HCT116 (cell line): Measurements from ENCODE around the gene NUS1. TPM values are rescaled to one million over a fixed set of nuclear protein-coding genes. Genes with fewer than 3 reads are reported as not detected.

Experiments
- ATAC-seq: fragments of 200-7000 bp; cut with Tn5 transposase; 2 replicates; pipeline ENCODE4 v1.9.1; 2020; ENCODE audit warnings: mild to moderate bottlenecking, moderate library complexity
- BruUV-seq: library from RNA; stranded (reverse); fragments of 400-500 nt; replicated peaks from 2 replicates; lab custom pipeline; 2021; lab: Mats Ljungman, UMichigan
- CTCF ChIA-PET: fragments of 300-600 bp; sonication (Branson Sonifier 250); formaldehyde crosslinking; loops from one replicate; lab custom pipeline; 2021; ENCODE audit warnings: antibody characterized with exemption; lab: Charles Lee
- POLR2A ChIA-PET: fragments of 300-600, 350-600 bp; sonication (Branson Sonifier 250); formaldehyde crosslinking; loops from one replicate; lab custom pipeline; 2021; ENCODE audit warnings: antibody characterized with exemption; lab: Charles Lee
- RAD21 ChIA-PET, 2 experiments: fragments of 300-600 bp; sonication (Branson Sonifier 250); formaldehyde crosslinking; loops; one replicate each; lab custom pipeline; 2023; ENCODE audit warnings: low total read pairs in 2 of 2; ENCODE audit not compliant: uncharacterized antibody in 2 of 2, unreplicated experiment in 2 of 2, low non-redundant PET in 1 of 2; lab: Charles Lee
- DNase-seq: peaks from one replicate; pipeline ENCODE4 v3.0.0-alpha.2; 2010; ENCODE audit warnings: low read depth, low spot score
- H2AFZ ChIP-seq: fragments of 200-600 bp; shearing (Covaris generic), sonication (generic); 2 replicates; pipeline ENCODE4 v1.6.1; 2017; ENCODE audit warnings: low read depth, mixed run types, mixed read lengths, antibody characterized with exemption, low read length; ENCODE audit not compliant: poor library complexity, severe bottlenecking
- H3K27ac ChIP-seq: 2 replicates; pipeline ENCODE4 v1.5.1; 2012; ENCODE audit warnings: low read depth, low read length
- H3K27me3 ChIP-seq: fragments of 200-600 bp; sonication (generic); 2 replicates; pipeline ENCODE4 v1.6.1; 2016; ENCODE audit warnings: mixed run types, low read length, mixed read lengths; ENCODE audit not compliant: insufficient read depth
- H3K36me3 ChIP-seq, 2 experiments: fragments of 200-500 bp in 1 of 2; fragments of 200-600 bp in 1 of 2; sonication (Bioruptor generic) in 1 of 2; sonication (generic) in 1 of 2; 2 replicates each; pipeline versions ENCODE4 v1.5.1 to v1.6.1; 2014 to 2016; ENCODE audit warnings: low read length in 2 of 2, inconsistent platforms in 1 of 2, mixed read lengths in 1 of 2, mixed run types in 1 of 2; ENCODE audit not compliant: insufficient read depth in 2 of 2, control insufficient read depth in 1 of 2
- H3K4me1 ChIP-seq, 2 experiments: fragments of 200-600 bp in 1 of 2; sonication (generic) in 1 of 2; 2 replicates each; pipeline versions ENCODE4 v1.5.1 to v1.6.1; 2012 to 2017; ENCODE audit warnings: low read length in 2 of 2, inconsistent platforms in 1 of 2, mild to moderate bottlenecking in 1 of 2, mixed read lengths in 1 of 2, mixed run types in 1 of 2, moderate library complexity in 1 of 2; ENCODE audit not compliant: insufficient read depth in 2 of 2, control insufficient read depth in 1 of 2
- H3K4me2 ChIP-seq: fragments of 200-600 bp; sonication (generic); 2 replicates; pipeline ENCODE4 v1.6.1; 2017; ENCODE audit warnings: mixed run types, low read length, mixed read lengths
- H3K4me3 ChIP-seq, 2 experiments: fragments of 200-600 bp in 1 of 2; sonication (generic) in 1 of 2; replicated peaks in 1 of 2; 2 replicates each; pipeline ENCODE4 v1.5.1; 2011 to 2016; ENCODE audit warnings: low read length in 2 of 2, control low read depth in 1 of 2, low read depth in 1 of 2, mild to moderate bottlenecking in 1 of 2, mixed read lengths in 1 of 2, mixed run types in 1 of 2
- H3K79me2 ChIP-seq: fragments of 200-600 bp; sonication (generic); 2 replicates; pipeline ENCODE4 v1.6.1; 2017; ENCODE audit warnings: mild to moderate bottlenecking, mixed run types, low read length, moderate library complexity, mixed read lengths; ENCODE audit not compliant: insufficient read depth
- H3K9ac ChIP-seq: fragments of 200-600 bp; sonication (generic); 2 replicates; pipeline ENCODE4 v1.6.1; 2016; ENCODE audit warnings: low read length, mixed read lengths
- H3K9me2 ChIP-seq: fragments of 200-600 bp; sonication (generic), shearing (Covaris generic); 2 replicates; pipeline ENCODE4 v1.6.1; 2017; ENCODE audit warnings: mixed run types, mild to moderate bottlenecking, moderate library complexity; ENCODE audit not compliant: insufficient read depth
- H3K9me3 ChIP-seq, 2 experiments: fragments of 200-500 bp in 1 of 2; fragments of 200-600 bp in 1 of 2; sonication (Bioruptor generic) in 1 of 2; sonication (generic) in 1 of 2; 2 replicates each; pipeline ENCODE4 v1.6.1; 2014 to 2017; ENCODE audit warnings: low read length in 2 of 2, mixed read lengths in 2 of 2, inconsistent platforms in 1 of 2, low read depth in 1 of 2, mild to moderate bottlenecking in 1 of 2, mixed run types in 1 of 2, moderate library complexity in 1 of 2; ENCODE audit not compliant: control insufficient read depth in 1 of 2, insufficient read depth in 1 of 2
- H4K20me1 ChIP-seq: fragments of 200-600 bp; sonication (generic), shearing (Covaris generic); 2 replicates; pipeline ENCODE4 v1.6.1; 2017; ENCODE audit warnings: mixed run types, mild to moderate bottlenecking, moderate library complexity; ENCODE audit not compliant: insufficient read depth
- EZH2 ChIP-seq: fragments of 200-600 bp; sonication (generic); IDR thresholded peaks from 2 replicates; pipeline ENCODE4 v1.6.1; 2017; ENCODE audit warnings: antibody characterized with exemption, mixed run types
- SIN3A ChIP-seq: IDR thresholded peaks from 2 replicates; pipeline ENCODE4 v1.6.1; 2012; ENCODE audit warnings: low read depth
- YY1 ChIP-seq: IDR thresholded peaks from 2 replicates; pipeline ENCODE4 v1.6.1; 2011; ENCODE audit warnings: low read length, low read depth, moderate library complexity, mild to moderate bottlenecking; ENCODE audit not compliant: insufficient replicate concordance; ENCODE audit errors: extremely low read depth
- intact Hi-C: fragments of 100-400 bp; cut with micrococcal nuclease; formaldehyde crosslinking; loops from 2 replicates; pipeline ENCODE4 v1.10.0; 2022
- total RNA-seq: library from RNA; stranded (reverse); gene quantifications from one replicate; pipeline ENCODE4 v1.2.1, GENCODE V29; 2021; ENCODE audit not compliant: unreplicated experiment

Gene NUS1
- total RNA-seq, 1 experiment from 2014 or later = 46.2 TPM

DNA sequence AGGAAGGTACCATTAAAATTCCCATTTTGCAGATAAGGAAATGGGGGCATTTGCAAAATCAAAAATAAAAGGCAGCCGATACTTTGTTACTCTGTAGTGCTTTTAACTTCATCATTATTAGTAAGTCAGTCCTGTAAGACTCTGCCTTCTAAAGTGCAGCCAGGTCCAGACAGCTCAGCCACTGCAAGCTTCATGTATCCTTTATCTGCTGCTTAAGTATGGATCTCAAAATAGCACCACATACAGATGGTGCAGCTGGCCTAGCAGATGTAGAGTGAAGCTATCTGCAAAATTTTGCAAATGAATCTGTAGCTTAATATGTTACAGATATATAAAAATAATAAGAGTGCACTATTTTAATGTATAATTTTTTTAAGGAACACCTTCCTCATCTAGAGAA is 53.4 kb downstream of the NUS1 start:
- no peak overlapping the region for H2AFZ ChIP-seq
- H3K4me1 ChIP-seq = peaks cover 0 to 6% of the 10 kb centered on the region in 2 experiments; a peak in 2 of 4 replicates
- BruUV-seq = no TSS peak
- no peaks in the 10 kb centered on the region for H3K9me2 ChIP-seq
- H3K9me3 ChIP-seq = no peaks in the 10 kb centered on the region
- TF ChIP-seq SIN3A (no peak), YY1 (no peak)
- DNase-seq = no peak
- no peaks in the 10 kb centered on the region for H4K20me1 ChIP-seq
- ChIA-PET CTCF (no interaction called here), POLR2A (no interaction called here), RAD21 (no interaction called here)
- H3K79me2 ChIP-seq = no peaks in the 10 kb centered on the region
- no peaks in the 10 kb centered on the region for H3K36me3 ChIP-seq
- no peak overlapping the region for H3K4me2 ChIP-seq
- no peaks in the 10 kb centered on the region for H3K27me3 ChIP-seq
- no peak overlapping the region for H3K4me3 ChIP-seq
- intact Hi-C loops = no loop called here
- H3K27ac ChIP-seq = no peak overlapping the region
- no peak for ATAC-seq
- H3K9ac ChIP-seq = no peak overlapping the region

DNA sequence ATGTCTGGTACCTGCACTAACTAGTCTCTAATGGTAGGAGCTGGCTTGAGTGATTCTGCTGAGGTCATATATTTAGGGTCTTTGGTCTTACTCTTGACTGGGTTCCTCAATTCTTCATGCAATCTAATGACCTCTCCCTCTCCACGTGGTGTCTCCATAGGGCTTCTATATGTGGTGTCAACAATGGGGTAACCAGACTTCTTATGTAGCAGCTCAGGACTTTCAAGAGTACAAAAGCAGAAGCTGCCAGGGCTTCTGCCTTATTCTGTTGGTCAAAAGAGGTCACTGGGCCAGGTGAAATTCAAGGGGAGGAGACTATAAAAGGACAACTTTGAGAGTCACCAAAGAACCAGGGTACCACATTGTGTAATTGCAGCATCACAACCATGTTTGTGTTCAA is 54.3 kb downstream of the NUS1 start:
- POLR2A ChIA-PET = no interaction called here
- intact Hi-C loops = no loop called here

More for the DNA sequence above, 54.3 kb downstream of the NUS1 start:
- Histone ChIP-seq H3K4me1 (peaks cover 0 to 6% of the 10 kb centered on the region in 2 experiments; a peak in 2 of 4 replicates), H4K20me1 (no peaks in the 10 kb centered on the region), H3K4me2 (no peak overlapping the region), H3K9me3 (no peaks in the 10 kb centered on the region), H3K27me3 (no peaks in the 10 kb centered on the region), H3K36me3 (no peaks in the 10 kb centered on the region), H3K9ac (no peak overlapping the region), H3K27ac (no peak overlapping the region), H2AFZ (no peak overlapping the region), H3K9me2 (no peaks in the 10 kb centered on the region), H3K4me3 (no peak overlapping the region), H3K79me2 (no peaks in the 10 kb centered on the region)
- BruUV-seq = no TSS peak
- DNase-seq (no peak), ATAC-seq (no peak)
- ChIA-PET RAD21 (no interaction called here), CTCF (no interaction called here)
- TF ChIP-seq EZH2 = no peak
- TF ChIP-seq SIN3A = no peak
